ENCODE measurements around the gene PIEZO1. TPM values are rescaled to one million over a fixed set of nuclear protein-coding genes. Genes with fewer than 3 reads are reported as not detected.

PIEZO1 gene, protein sequence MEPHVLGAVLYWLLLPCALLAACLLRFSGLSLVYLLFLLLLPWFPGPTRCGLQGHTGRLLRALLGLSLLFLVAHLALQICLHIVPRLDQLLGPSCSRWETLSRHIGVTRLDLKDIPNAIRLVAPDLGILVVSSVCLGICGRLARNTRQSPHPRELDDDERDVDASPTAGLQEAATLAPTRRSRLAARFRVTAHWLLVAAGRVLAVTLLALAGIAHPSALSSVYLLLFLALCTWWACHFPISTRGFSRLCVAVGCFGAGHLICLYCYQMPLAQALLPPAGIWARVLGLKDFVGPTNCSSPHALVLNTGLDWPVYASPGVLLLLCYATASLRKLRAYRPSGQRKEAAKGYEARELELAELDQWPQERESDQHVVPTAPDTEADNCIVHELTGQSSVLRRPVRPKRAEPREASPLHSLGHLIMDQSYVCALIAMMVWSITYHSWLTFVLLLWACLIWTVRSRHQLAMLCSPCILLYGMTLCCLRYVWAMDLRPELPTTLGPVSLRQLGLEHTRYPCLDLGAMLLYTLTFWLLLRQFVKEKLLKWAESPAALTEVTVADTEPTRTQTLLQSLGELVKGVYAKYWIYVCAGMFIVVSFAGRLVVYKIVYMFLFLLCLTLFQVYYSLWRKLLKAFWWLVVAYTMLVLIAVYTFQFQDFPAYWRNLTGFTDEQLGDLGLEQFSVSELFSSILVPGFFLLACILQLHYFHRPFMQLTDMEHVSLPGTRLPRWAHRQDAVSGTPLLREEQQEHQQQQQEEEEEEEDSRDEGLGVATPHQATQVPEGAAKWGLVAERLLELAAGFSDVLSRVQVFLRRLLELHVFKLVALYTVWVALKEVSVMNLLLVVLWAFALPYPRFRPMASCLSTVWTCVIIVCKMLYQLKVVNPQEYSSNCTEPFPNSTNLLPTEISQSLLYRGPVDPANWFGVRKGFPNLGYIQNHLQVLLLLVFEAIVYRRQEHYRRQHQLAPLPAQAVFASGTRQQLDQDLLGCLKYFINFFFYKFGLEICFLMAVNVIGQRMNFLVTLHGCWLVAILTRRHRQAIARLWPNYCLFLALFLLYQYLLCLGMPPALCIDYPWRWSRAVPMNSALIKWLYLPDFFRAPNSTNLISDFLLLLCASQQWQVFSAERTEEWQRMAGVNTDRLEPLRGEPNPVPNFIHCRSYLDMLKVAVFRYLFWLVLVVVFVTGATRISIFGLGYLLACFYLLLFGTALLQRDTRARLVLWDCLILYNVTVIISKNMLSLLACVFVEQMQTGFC (N-terminal part only)
- total RNA-seq (10 to 100 TPM; 16.3 to 72.0 (median 23.9) TPM), polyA plus RNA-seq (100 to 1,000 TPM; 189 to 255 TPM)

- Histone ChIP-seq H3K4me3 (peak within 1 kb of the TSS; percentile 54 to 89 (median 73)), H3K27me3 (no peaks in the 10 kb centered on the region), H3K36me3 (no peaks in the 10 kb centered on the region), H3K4me1 (peaks cover 0 to 3% (median 0%) of the 10 kb centered on the region in 3 donors), H3K9me3 (no peaks in the 10 kb centered on the region), H3K27ac (peak within 1 kb of the TSS; percentile 64 to 90 (median 72))
- intact Hi-C loops (cut with DNase I), result loop anchor here in 1 of 3 donors (5.0 kb wide), 1 partner anchor 43 kb away; no protein-coding TSS in a partner anchor
- ATAC-seq, result peak; percentile 51 to 72 (median 68)
- DNase-seq, result peak in 5 of 6 donors; percentile 58 to 91 (median 78)
- no peak for FAIRE-seq
- TF ChIP-seq CTCF (IDR thresholded peaks at IDR 0.05), result peak; percentile 47 to 76 (median 69)
- WGBS, 2 donors, result 4 to 5% methylated on average over 71 to 110 of the region's 110 CpGs
Observed at GRCh38 chr16:88785106-88785924, at the start of gene PIEZO1. Gene PIEZO1, minus strand, starts transcription at chr16:88785220. Its CDS starts 256 bp downstream, at chr16:88784964.

DNA sequence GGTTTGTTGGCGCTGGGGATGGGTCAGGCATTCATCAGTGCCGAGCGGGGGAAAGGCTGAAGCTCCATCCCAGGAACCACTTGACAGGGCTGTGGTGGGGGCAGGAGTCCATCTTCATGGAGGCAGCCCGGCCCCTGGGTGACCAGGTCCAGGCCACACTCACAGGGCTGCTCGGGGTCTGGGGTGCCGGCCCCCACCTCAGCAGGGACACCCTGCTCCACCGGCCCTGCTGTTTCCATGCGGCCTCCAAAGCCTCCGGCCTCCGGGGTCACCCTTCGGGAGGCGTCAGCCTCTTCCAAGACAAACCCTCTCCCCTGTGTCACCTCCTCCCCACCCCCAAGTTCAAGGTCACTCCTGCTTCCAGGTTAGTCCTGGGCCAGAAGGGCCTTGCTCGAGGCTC lies 49.6 kb upstream of the PIEZO1 start:
- Histone ChIP-seq H3K4me1 (no peaks in the 10 kb centered on the region), H3K4me3 (no peak overlapping the region), H3K36me3 (no peaks in the 10 kb centered on the region), H3K27ac (no peak overlapping the region), H3K9me3 (no peaks in the 10 kb centered on the region), H3K27me3 (no peaks in the 10 kb centered on the region)
- intact Hi-C loops (cut with DNase I), result no loop called here
- no peak for ATAC-seq
- FAIRE-seq, result no peak
- WGBS, 2 donors, result 92 to 97% methylated on average over 11 to 13 of the region's 13 CpGs
- peak in 2 of 6 donors; percentile 15 to 63 for DNase-seq
- no peak for TF ChIP-seq CTCF (IDR thresholded peaks at IDR 0.05)

- no peaks in the 10 kb centered on the region for H3K27me3 ChIP-seq
- H3K27ac ChIP-seq, result no peak overlapping the region
- FAIRE-seq (no peak), ATAC-seq (no peak), DNase-seq (peak in 1 of 6 donors; percentile 54)
- no peaks in the 10 kb centered on the region for H3K9me3 ChIP-seq
- no peaks in the 10 kb centered on the region for H3K36me3 ChIP-seq
- no peak for TF ChIP-seq CTCF (IDR thresholded peaks at IDR 0.05)
- WGBS, 2 donors, result 89 to 96% methylated on average over 13 of the region's 13 CpGs
- intact Hi-C loops (cut with DNase I), result no loop called here
- no peak overlapping the region for H3K4me3 ChIP-seq
- no peaks in the 10 kb centered on the region for H3K4me1 ChIP-seq
Observed at GRCh38 chr16:88833086-88833485, 48.1 kb upstream of the PIEZO1 start.

- H3K27me3 ChIP-seq, result no peaks in the 10 kb centered on the region
- no peak for FAIRE-seq
- peak in 2 of 6 donors; percentile 20 to 46 for DNase-seq
- no peak for ATAC-seq
- intact Hi-C loops (cut with DNase I), result no loop called here
- no peaks in the 10 kb centered on the region for H3K9me3 ChIP-seq
- H3K36me3 ChIP-seq, result no peaks in the 10 kb centered on the region
- no peaks in the 10 kb centered on the region for H3K4me1 ChIP-seq
- 76 to 79% methylated on average over 13 of the region's 13 CpGs for WGBS, 2 donors
- H3K4me3 ChIP-seq, result no peak overlapping the region
- no peak overlapping the region for H3K27ac ChIP-seq
- TF ChIP-seq CTCF (IDR thresholded peaks at IDR 0.05), result no peak
Observed at GRCh38 chr16:88831838-88832237, 46.8 kb upstream of the PIEZO1 start.

Measured in pancreas (tissue), 10 donors.